Caco-2 (cell line): ENCODE results near the gene COPS7A. TPM values are rescaled to one million over a fixed set of nuclear protein-coding genes. Genes with fewer than 3 reads are reported as not detected.

Experiments used
- BruUV-seq: library from RNA; stranded (reverse); fragments of 400-500 nt; replicated peaks from 2 replicates; lab custom pipeline; 2021; lab: Mats Ljungman, UMichigan
- CTCF ChIA-PET: fragments of 300-600 bp; sonication (Branson Sonifier 250); formaldehyde crosslinking; loops from one replicate; lab custom pipeline; 2022; ENCODE audit warnings: antibody characterized with exemption; lab: Charles Lee
- POLR2A ChIA-PET: fragments of 300-600 bp; sonication (Branson Sonifier 250); formaldehyde crosslinking; loops from one replicate; lab custom pipeline; 2022; ENCODE audit warnings: antibody characterized with exemption; lab: Charles Lee
- DNase-seq, 2 experiments: peaks; one replicate each; pipeline versions ENCODE4 v3.0.0 to v3.0.0-alpha.2; 2020 to 2022
- H3K27me3 ChIP-seq: replicated peaks from 2 replicates; pipeline ENCODE4 v1.6.0; 2011; ENCODE audit warnings: low read length; ENCODE audit not compliant: control insufficient read depth, insufficient read depth
- H3K36me3 ChIP-seq: 2 replicates; pipeline ENCODE4 v1.5.1; 2011; ENCODE audit warnings: low read length; ENCODE audit not compliant: control insufficient read depth, insufficient read depth
- H3K4me1 ChIP-seq: fragments of 250-450 bp; sonication (Bioruptor Pico); 2 replicates; pipeline ENCODE4 v1.5.1; 2020; ENCODE audit warnings: mild to moderate bottlenecking
- H3K4me3 ChIP-seq: 2 replicates; pipeline ENCODE4 v1.5.1; 2011; ENCODE audit warnings: low read depth, mild to moderate bottlenecking, control low read depth, low read length
- H3K9me3 ChIP-seq: fragments of 250-450 bp; sonication (Bioruptor Pico); 2 replicates; pipeline ENCODE4 v1.5.1; 2020; ENCODE audit warnings: mild to moderate bottlenecking, moderate library complexity
- H3K27ac Mint-ChIP-seq: one replicate; pipeline ENCODE4 v1.8.0; 2022; ENCODE audit warnings: mixed read lengths; ENCODE audit not compliant: unreplicated experiment
- H3K27me3 Mint-ChIP-seq: one replicate; pipeline ENCODE4 v1.8.0; 2022; ENCODE audit warnings: mixed read lengths; ENCODE audit not compliant: insufficient read depth, unreplicated experiment
- H3K36me3 Mint-ChIP-seq: one replicate; pipeline ENCODE4 v1.8.0; 2022; ENCODE audit warnings: mild to moderate bottlenecking, mixed read lengths; ENCODE audit not compliant: insufficient read depth, unreplicated experiment
- H3K4me1 Mint-ChIP-seq: one replicate; pipeline ENCODE4 v1.8.0; 2022; ENCODE audit warnings: low read depth, mixed read lengths; ENCODE audit not compliant: unreplicated experiment
- H3K4me3 Mint-ChIP-seq: one replicate; pipeline ENCODE4 v1.8.0; 2022; ENCODE audit warnings: mild to moderate bottlenecking, moderate library complexity, mixed read lengths; ENCODE audit not compliant: unreplicated experiment
- H3K9me3 Mint-ChIP-seq: one replicate; pipeline ENCODE4 v1.8.0; 2022; ENCODE audit warnings: mixed read lengths; ENCODE audit not compliant: unreplicated experiment
- intact Hi-C: fragments of 100-400 bp; cut with micrococcal nuclease; formaldehyde crosslinking; loops from one replicate; pipeline ENCODE4 v1.10.0; 2022; ENCODE audit not compliant: unreplicated experiment
- total RNA-seq: library from RNA; stranded (reverse); gene quantifications from 2 replicates; pipeline ENCODE4 v1.2.3, GENCODE V29; 2022
- TF ChIP-seq, protein P1 (sequence below), 2 experiments: fragments of 200-600 bp in 1 of 2; IDR thresholded peaks; 1 replicate in 1 of 2; 2 replicates in 1 of 2; pipeline versions ENCODE4 v1.5.1 to v1.8.0; 2011 to 2022; ENCODE audit warnings: antibody characterized with exemption in 1 of 2, control low read depth in 1 of 2, inconsistent platforms in 1 of 2, low read depth in 1 of 2, low read length in 1 of 2, mild to moderate bottlenecking in 1 of 2, moderate library complexity in 1 of 2; ENCODE audit not compliant: insufficient read depth in 1 of 2, severe bottlenecking in 1 of 2, unreplicated experiment in 1 of 2

COPS7A gene
- total RNA-seq, 1 experiment from 2014 or later: 56.8 TPM

GRCh38 chr12:6780573-6780972 lies 56.7 kb downstream of the COPS7A start:
- H3K4me1 Mint-ChIP-seq: peaks cover 33% of the 10 kb centered on the region
- H3K4me1 ChIP-seq: peaks cover 25% of the 10 kb centered on the region
- BruUV-seq: no TSS peak
- ChIA-PET POLR2A (no interaction called here), CTCF (interaction anchor here (0.6 to 2.5 kb wide), 7 partner anchors 10 to 424 kb away, joined by 3 to 20 read pairs (median 4); partner anchors contain the start of genes GAPDH, GPR162, MLF2 and PTMS)
- intact Hi-C loops: no loop called here
- no peak overlapping the region for H3K4me3 ChIP-seq
- TF ChIP-seq, protein P1, sequence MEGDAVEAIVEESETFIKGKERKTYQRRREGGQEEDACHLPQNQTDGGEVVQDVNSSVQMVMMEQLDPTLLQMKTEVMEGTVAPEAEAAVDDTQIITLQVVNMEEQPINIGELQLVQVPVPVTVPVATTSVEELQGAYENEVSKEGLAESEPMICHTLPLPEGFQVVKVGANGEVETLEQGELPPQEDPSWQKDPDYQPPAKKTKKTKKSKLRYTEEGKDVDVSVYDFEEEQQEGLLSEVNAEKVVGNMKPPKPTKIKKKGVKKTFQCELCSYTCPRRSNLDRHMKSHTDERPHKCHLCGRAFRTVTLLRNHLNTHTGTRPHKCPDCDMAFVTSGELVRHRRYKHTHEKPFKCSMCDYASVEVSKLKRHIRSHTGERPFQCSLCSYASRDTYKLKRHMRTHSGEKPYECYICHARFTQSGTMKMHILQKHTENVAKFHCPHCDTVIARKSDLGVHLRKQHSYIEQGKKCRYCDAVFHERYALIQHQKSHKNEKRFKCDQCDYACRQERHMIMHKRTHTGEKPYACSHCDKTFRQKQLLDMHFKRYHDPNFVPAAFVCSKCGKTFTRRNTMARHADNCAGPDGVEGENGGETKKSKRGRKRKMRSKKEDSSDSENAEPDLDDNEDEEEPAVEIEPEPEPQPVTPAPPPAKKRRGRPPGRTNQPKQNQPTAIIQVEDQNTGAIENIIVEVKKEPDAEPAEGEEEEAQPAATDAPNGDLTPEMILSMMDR (IDR thresholded peaks at IDR 0.05; ENCODE audit: insufficient read depth in 1 of 2, low read depth in 1 of 2, low read length in 1 of 2, severe bottlenecking in 1 of 2, unreplicated experiment in 1 of 2): no peak
- no peaks in the 10 kb centered on the region for H3K36me3 ChIP-seq
- no peak overlapping the region for H3K4me3 Mint-ChIP-seq
- H3K27me3 Mint-ChIP-seq: no peaks in the 10 kb centered on the region
- H3K9me3 Mint-ChIP-seq: no peaks in the 10 kb centered on the region
- no peak overlapping the region for H3K27ac Mint-ChIP-seq
- no peaks in the 10 kb centered on the region for H3K27me3 ChIP-seq
- no peak for DNase-seq
- no peaks in the 10 kb centered on the region for H3K9me3 ChIP-seq
- H3K36me3 Mint-ChIP-seq: no peaks in the 10 kb centered on the region

Other genes starting within 250 kb of the COPS7A start
- 448 and 456 TPM in 2 replicates for gene MRPL51, start 230.8 kb upstream of the COPS7A start, total RNA-seq
- gene NCAPD2, start 229.9 kb upstream of the COPS7A start, total RNA-seq: 204 and 218 TPM in 2 replicates
- 4,975 and 5,337 TPM in 2 replicates for gene GAPDH, start 189.5 kb upstream of the COPS7A start, total RNA-seq
- gene IFFO1, start 168.0 kb upstream of the COPS7A start, total RNA-seq: 0.48 and 0.53 TPM in 2 replicates
- 145 and 157 TPM in 2 replicates for gene NOP2, start 155.8 kb upstream of the COPS7A start, total RNA-seq
- gene CHD4, start 116.7 kb upstream of the COPS7A start, total RNA-seq: 223 and 229 TPM in 2 replicates
- 0.19 and 0.20 TPM in 2 replicates for gene LPAR5, start 88.1 kb upstream of the COPS7A start, total RNA-seq
- gene ACRBP, start 76.6 kb upstream of the COPS7A start, total RNA-seq: 0.73 and 1.3 TPM in 2 replicates
- 31.6 and 32.8 TPM in 2 replicates for gene ING4, start 60.9 kb upstream of the COPS7A start, total RNA-seq
- 119 and 127 TPM in 2 replicates for gene ZNF384, start 34.7 kb upstream of the COPS7A start, total RNA-seq
- gene PIANP, start 23.2 kb upstream of the COPS7A start, total RNA-seq: 0.37 and 0.48 TPM in 2 replicates
- gene MLF2, start 29.1 kb downstream of the COPS7A start, total RNA-seq: 303 and 309 TPM in 2 replicates
- 264 and 285 TPM in 2 replicates for gene PTMS, start 42.3 kb downstream of the COPS7A start, total RNA-seq
- gene LAG3, start 48.5 kb downstream of the COPS7A start, total RNA-seq: 1.9 and 3.2 TPM in 2 replicates
- not detected in 2 replicates for gene CD4, start 65.5 kb downstream of the COPS7A start, total RNA-seq
- 0.81 and 1.2 TPM in 2 replicates for gene GPR162, start 97.8 kb downstream of the COPS7A start, total RNA-seq
- gene P3H3, start 104.4 kb downstream of the COPS7A start, total RNA-seq: 25.1 and 25.6 TPM in 2 replicates
- gene GNB3, start 116.9 kb downstream of the COPS7A start, total RNA-seq: 3.9 and 5.1 TPM in 2 replicates
- gene CDCA3, start 127.2 kb downstream of the COPS7A start, total RNA-seq: 147 and 152 TPM in 2 replicates
- 226 and 230 TPM in 2 replicates for gene USP5, start 128.1 kb downstream of the COPS7A start, total RNA-seq
- 1,141 and 1,254 TPM in 2 replicates for gene TPI1, start 143.5 kb downstream of the COPS7A start, total RNA-seq
- 23.7 and 24.7 TPM in 2 replicates for gene SPSB2, start 149.3 kb downstream of the COPS7A start, total RNA-seq
- gene LRRC23, start 180.8 kb downstream of the COPS7A start, total RNA-seq: 7.8 and 8.6 TPM in 2 replicates
- 23.2 and 25.3 TPM in 2 replicates for gene ENO2, start 190.5 kb downstream of the COPS7A start, total RNA-seq
- 126 TPM in 2 replicates for gene ATN1, start 203.9 kb downstream of the COPS7A start, total RNA-seq
- gene RNU7-1, start 219.8 kb downstream of the COPS7A start, total RNA-seq: not detected in 2 replicates
- 111 TPM in 2 replicates for gene C12orf57, start 220.0 kb downstream of the COPS7A start, total RNA-seq
- 43.9 and 54.8 TPM in 2 replicates for gene PTPN6, start 227.3 kb downstream of the COPS7A start, total RNA-seq
- gene PHB2, start 246.6 kb downstream of the COPS7A start, total RNA-seq: 411 and 479 TPM in 2 replicates
- gene EMG1, start 246.9 kb downstream of the COPS7A start, total RNA-seq: 149 and 161 TPM in 2 replicates